IMR-90 (cell line): ENCODE data around the gene ACTG2. TPM values are rescaled to one million over a fixed set of nuclear protein-coding genes. Genes with fewer than 3 reads are reported as not detected.

Experiments used
- ATAC-seq: fragments of 200-7000 bp; cut with Tn5 transposase; 2 replicates; pipeline ENCODE4 v1.9.1; 2020; ENCODE audit warnings: low read depth, mild to moderate bottlenecking, moderate library complexity
- BruUV-seq: library from RNA; stranded (reverse); fragments of 400-500 nt; replicated peaks from 2 replicates; lab custom pipeline; 2021; lab: Mats Ljungman, UMichigan
- CTCF ChIA-PET: fragments of 300-600 bp; formaldehyde crosslinking; extraction: SDS; loops from one replicate; lab custom pipeline; 2021; ENCODE audit warnings: antibody characterized with exemption; lab: Yijun Ruan, JAX
- POLR2A ChIA-PET: fragments of 300-600 bp; sonication (Branson Sonifier 250); formaldehyde crosslinking; loops from one replicate; lab custom pipeline; 2022; ENCODE audit warnings: antibody characterized with exemption; ENCODE audit not compliant: unreplicated experiment; lab: Charles Lee
- DNase-seq: peaks from one replicate; pipeline ENCODE4 v3.0.0; 2013
- H2AFZ ChIP-seq: replicated peaks from 2 replicates; pipeline ENCODE3; 2013; ENCODE audit warnings: low read length, mild to moderate bottlenecking; ENCODE audit not compliant: poor library complexity
- H2AK5ac ChIP-seq: 2 replicates; pipeline ENCODE4 v1.6.1; 2013; ENCODE audit warnings: low read depth, low read length, inconsistent platforms
- H2AK9ac ChIP-seq: replicated peaks from 2 replicates; pipeline ENCODE3; 2013; ENCODE audit warnings: mild to moderate bottlenecking, low read depth, low read length, moderate library complexity; ENCODE audit not compliant: poor library complexity
- H2BK120ac ChIP-seq: 2 replicates; pipeline ENCODE4 v1.6.1; 2013; ENCODE audit warnings: low read depth, low read length, inconsistent platforms
- H2BK15ac ChIP-seq: 3 replicates; pipeline ENCODE4 v1.6.1; 2013; ENCODE audit warnings: low read depth, low read length, inconsistent platforms
- H2BK20ac ChIP-seq: 2 replicates; pipeline ENCODE4 v1.6.1; 2013; ENCODE audit warnings: low read depth, mild to moderate bottlenecking, inconsistent platforms, low read length, moderate library complexity
- H2BK5ac ChIP-seq: 2 replicates; pipeline ENCODE4 v1.6.1; 2013; ENCODE audit warnings: mild to moderate bottlenecking, low read depth, low read length, inconsistent platforms; ENCODE audit not compliant: poor library complexity, severe bottlenecking
- H3K14ac ChIP-seq: replicated peaks from 2 replicates; pipeline ENCODE4 v1.6.1; 2013; ENCODE audit warnings: low read depth, low read length, inconsistent platforms
- H3K18ac ChIP-seq: 2 replicates; pipeline ENCODE4 v1.6.1; 2013; ENCODE audit warnings: low read depth, low read length, control low read depth
- H3K23ac ChIP-seq: 2 replicates; pipeline ENCODE4 v1.6.1; 2013; ENCODE audit warnings: low read depth, low read length, inconsistent platforms
- H3K27ac ChIP-seq: 2 replicates; pipeline ENCODE4 v1.5.1; 2013; ENCODE audit warnings: mild to moderate bottlenecking, control low read depth, low read length; ENCODE audit not compliant: insufficient read depth
- H3K27me3 ChIP-seq: 2 replicates; pipeline ENCODE4 v1.6.1; 2013; ENCODE audit warnings: low read length; ENCODE audit not compliant: control insufficient read depth, insufficient read depth
- H3K36me3 ChIP-seq: 2 replicates; pipeline ENCODE4 v1.6.1; 2013; ENCODE audit warnings: low read length, mixed read lengths; ENCODE audit not compliant: control insufficient read depth, insufficient read depth
- H3K4ac ChIP-seq: 2 replicates; pipeline ENCODE4 v1.6.1; 2013; ENCODE audit warnings: low read depth, low read length, inconsistent platforms
- H3K4me1 ChIP-seq: 2 replicates; pipeline ENCODE4 v1.6.1; 2013; ENCODE audit warnings: low read length, mixed read lengths; ENCODE audit not compliant: control insufficient read depth, insufficient read depth
- H3K4me2 ChIP-seq: 2 replicates; pipeline ENCODE4 v1.6.1; 2013; ENCODE audit warnings: low read depth, mild to moderate bottlenecking, control low read depth, low read length, moderate library complexity
- H3K4me3 ChIP-seq: 2 replicates; pipeline ENCODE4 v1.5.1; 2013; ENCODE audit warnings: low read depth, mild to moderate bottlenecking, control low read depth, low read length, moderate library complexity; ENCODE audit not compliant: insufficient read depth
- H3K56ac ChIP-seq: 2 replicates; pipeline ENCODE4 v1.6.1; 2013; ENCODE audit warnings: low read length, inconsistent platforms; ENCODE audit not compliant: insufficient read depth; ENCODE audit errors: extremely low read depth
- H3K79me1 ChIP-seq, 2 experiments: 2 replicates each; pipeline ENCODE4 v1.6.1; 2013; ENCODE audit warnings: low read length in 2 of 2, inconsistent platforms in 1 of 2, low read depth in 1 of 2
- H3K9ac ChIP-seq: 2 replicates; pipeline ENCODE4 v1.6.1; 2013; ENCODE audit warnings: low read depth, low read length, control low read depth
- H3K9me1 ChIP-seq: 2 replicates; pipeline ENCODE4 v1.6.1; 2013; ENCODE audit warnings: low read length, inconsistent platforms; ENCODE audit not compliant: insufficient read depth
- H3K9me3 ChIP-seq: 2 replicates; pipeline ENCODE4 v1.6.1; 2013; ENCODE audit warnings: low read length; ENCODE audit not compliant: control insufficient read depth, insufficient read depth
- H4K20me1 ChIP-seq: 2 replicates; pipeline ENCODE4 v1.6.1; 2013; ENCODE audit warnings: low read length, inconsistent platforms; ENCODE audit not compliant: insufficient read depth
- H4K5ac ChIP-seq: 2 replicates; pipeline ENCODE4 v1.6.1; 2013; ENCODE audit warnings: mild to moderate bottlenecking, low read depth, low read length, control low read depth
- H4K8ac ChIP-seq, 2 experiments: 2 replicates each; pipeline ENCODE4 v1.6.1; 2013; ENCODE audit warnings: low read depth in 2 of 2, low read length in 2 of 2, control low read depth in 1 of 2, inconsistent platforms in 1 of 2
- H4K91ac ChIP-seq: 2 replicates; pipeline ENCODE4 v1.6.1; 2013; ENCODE audit warnings: low read depth, low read length, inconsistent platforms; ENCODE audit not compliant: insufficient read depth
- BHLHE40 ChIP-seq: fragments of 150-350 bp; IDR thresholded peaks from 2 replicates; pipeline ENCODE4 v1.6.1; 2016; ENCODE audit warnings: mild to moderate bottlenecking, low read depth, low read length
- CEBPB ChIP-seq: IDR thresholded peaks from 2 replicates; pipeline ENCODE4 v1.6.1; 2012; ENCODE audit warnings: low read depth, low read length, improper control_type of control experiment
- CHD1 ChIP-seq: IDR thresholded peaks from 2 replicates; pipeline ENCODE4 v1.6.1; 2012; ENCODE audit warnings: low read depth, low read length, improper control_type of control experiment
- FOS ChIP-seq: fragments of 150-350 bp; IDR thresholded peaks from 2 replicates; pipeline ENCODE4 v1.6.1; 2016; ENCODE audit warnings: low read depth, low read length
- MAFK ChIP-seq: IDR thresholded peaks from 2 replicates; pipeline ENCODE4 v1.6.1; 2012; ENCODE audit warnings: low read depth, low read length, improper control_type of control experiment
- NFE2L2 ChIP-seq: fragments of 150-350 bp; IDR thresholded peaks from 2 replicates; pipeline ENCODE4 v1.6.1; 2016; ENCODE audit warnings: low read depth, mild to moderate bottlenecking, low read length
- RAD21 ChIP-seq: IDR thresholded peaks from 2 replicates; pipeline ENCODE4 v1.6.1; 2012; ENCODE audit warnings: low read length, improper control_type of control experiment
- RCOR1 ChIP-seq: IDR thresholded peaks from 2 replicates; pipeline ENCODE4 v1.6.1; 2012; ENCODE audit warnings: mild to moderate bottlenecking, low read length, improper control_type of control experiment; ENCODE audit not compliant: insufficient replicate concordance
- RFX5 ChIP-seq: IDR thresholded peaks from 2 replicates; pipeline ENCODE4 v1.8.0; 2012; ENCODE audit warnings: low read depth, mild to moderate bottlenecking, low read length, moderate library complexity
- SMC3 ChIP-seq: fragments of 150-350 bp; IDR thresholded peaks from 2 replicates; pipeline ENCODE4 v1.6.1; 2016; ENCODE audit warnings: low read depth, mild to moderate bottlenecking, antibody characterized with exemption, low read length, moderate library complexity
- WGBS, 2 experiments: methylation state at CpG; one replicate each; pipeline versions ENCODE4 v1.1.5 to v1.1.7; 2013; ENCODE audit warnings: missing lambda C conversion rate in 2 of 2; ENCODE audit not compliant: insufficient read length in 1 of 2; ENCODE audit errors: extremely low coverage in 2 of 2; 5-methylcytosine and 5-hydroxymethylcytosine counted together
- dilution Hi-C: fragments of 300-500 bp; cut with HindIII; formaldehyde crosslinking; loops from one replicate; pipeline ENCODE4 v1.14.3; 2018; ENCODE audit warnings: low sequenced_read_pairs; ENCODE audit not compliant: unreplicated experiment
- in situ Hi-C: fragments of 300-500 bp; cut with MboI; formaldehyde crosslinking; loops from 3 replicates; pipeline ENCODE4 v1.14.3; 2019; ENCODE audit warnings: low sequenced_read_pairs, inconsistent platforms, mixed read lengths
- intact Hi-C: fragments of 100-400 bp; cut with micrococcal nuclease; formaldehyde crosslinking; loops from 2 replicates; pipeline ENCODE4 v1.10.0; 2022
- polyA plus RNA-seq, 3 experiments: library from polyadenylated mRNA; depleted of rRNA; stranded (reverse); fragments of >200 nt; gene quantifications; 2 replicates each; pipeline ENCODE4 v1.2.3, GENCODE V29; 2012; ENCODE audit warnings: low replicate concordance in 1 of 3
- total RNA-seq: library from RNA; depleted of rRNA; stranded (reverse); fragments of >200 nt; gene quantifications from 2 replicates; pipeline ENCODE4 v1.2.3, GENCODE V29; 2012

Gene ACTG2
- total and polyA plus RNA-seq, 2 of the 4 experiments (the other 2 are of a cell fraction) = 523 to 899 TPM

DNA sequence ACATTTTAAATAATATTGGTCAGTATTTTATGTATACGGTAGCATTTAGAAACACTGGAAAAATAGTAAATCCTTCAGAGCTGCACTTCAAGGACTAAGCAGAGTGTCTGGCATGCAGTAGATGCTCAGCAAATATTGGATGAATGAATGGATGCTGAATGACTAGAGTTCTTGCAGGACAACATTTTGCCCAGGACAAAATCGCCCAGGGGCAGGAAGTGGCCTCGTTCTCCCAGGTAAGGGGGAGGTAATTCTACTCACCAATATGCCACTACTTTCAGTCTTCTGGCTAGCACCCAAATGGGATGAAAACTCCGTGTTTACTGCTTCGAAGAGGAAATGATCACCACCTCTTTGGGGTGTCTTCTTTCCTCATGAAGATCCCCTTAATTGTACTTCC is 29.9 kb downstream of the ACTG2 start:
- in situ Hi-C loops = loop anchor here (10.0 kb wide), 1 partner anchor 222 kb away; the partner anchor contains the start of gene BOLA3
- Histone ChIP-seq H3K9ac (no peak overlapping the region), H2BK120ac (no peak overlapping the region), H3K36me3 (peaks cover 20% of the 10 kb centered on the region), H4K5ac (no peak overlapping the region), H2AFZ (no peak overlapping the region), H3K23ac (no peak overlapping the region), H3K14ac (no peak overlapping the region), H2BK15ac (no peak overlapping the region), H3K56ac (no peak overlapping the region), H2BK5ac (no peak overlapping the region), H3K4me2 (no peak overlapping the region), H2AK5ac (no peak overlapping the region), H3K4me3 (no peak overlapping the region), H3K27ac (no peak overlapping the region), H2BK20ac (no peak overlapping the region), H3K27me3 (no peaks in the 10 kb centered on the region), H3K79me1 (peaks cover 0 to 11% of the 10 kb centered on the region in 2 experiments; a peak in 2 of 4 replicates), H4K20me1 (peaks cover 10% of the 10 kb centered on the region; the same call in 1 of the 2 replicates), H4K91ac (no peak overlapping the region), H4K8ac (no peak overlapping the region), H3K9me3 (no peaks in the 10 kb centered on the region), H3K4ac (no peak overlapping the region), H3K9me1 (peaks cover 4% of the 10 kb centered on the region), H2AK9ac (no peak overlapping the region), H3K4me1 (no peaks in the 10 kb centered on the region), H3K18ac (no peak overlapping the region)
- CTCF ChIA-PET = no interaction called here
- no TSS peak for BruUV-seq
- WGBS, 2 experiments = no CpG with 5 or more reads among the region's 5 CpGs
- POLR2A ChIA-PET = no interaction called here
- ATAC-seq = no peak
- intact Hi-C loops = loop anchor here (10.0 kb wide), 1 partner anchor 472 kb away; no protein-coding TSS in a partner anchor
- dilution Hi-C loops = no loop called here
- TF ChIP-seq RAD21 (no peak), MAFK (no peak), NFE2L2 (no peak), CEBPB (no peak), RCOR1 (no peak), RFX5 (no peak), BHLHE40 (no peak), SMC3 (no peak), CHD1 (no peak), FOS (no peak)
- no peak for DNase-seq
